Tibial nerve (tissue), 4 donors: ENCODE measurements around the gene TEF.
A peak's percentile ranks its signal among the peaks of the same experiment; 100 is the strongest.

ENCODE experiments used
- CTCF ChIP-seq, 5 experiments: fragments of 200-600 bp in 3 of 5; fragments of 450-650 bp in 2 of 5; sonication (generic) in 3 of 5; IDR thresholded peaks; one replicate each; pipeline ENCODE4 v1.5.1; 2016 to 2019; ENCODE audit warnings: antibody characterized with exemption in 5 of 5, mild to moderate bottlenecking in 3 of 5, moderate library complexity in 2 of 5
- EP300 ChIP-seq, 2 donors: sonication (generic); formaldehyde crosslinking; IDR thresholded peaks; one replicate each; pipeline ENCODE4 v1.6.1; 2017; ENCODE audit warnings: antibody characterized with exemption in 2 of 2, mild to moderate bottlenecking in 1 of 2
- POLR2A ChIP-seq, 2 donors: fragments of 450-650 bp; IDR thresholded peaks; one replicate each; pipeline ENCODE4 v1.6.1; 2017; ENCODE audit warnings: antibody characterized with exemption in 2 of 2, mild to moderate bottlenecking in 2 of 2, moderate library complexity in 2 of 2

GRCh38 chr22:41381329-41382097 is at the start of gene TEF:
- TF ChIP-seq CTCF (IDR thresholded peaks at IDR 0.05): peak in 2 of 5 experiments; percentile 8 to 12
- TF ChIP-seq POLR2A (IDR thresholded peaks at IDR 0.05): peak; percentile 66 to 86
- TF ChIP-seq EP300 (IDR thresholded peaks at IDR 0.05): peak; percentile 14 to 82
